ELR (cell line): ENCODE data around the gene ASGR2.

Experiments
- DNase-seq: peaks from one replicate; pipeline ENCODE4 v3.0.0-alpha.2; 2015; ENCODE audit warnings: low read depth

ASGR2 gene

GRCh38 chr17:7060165-7060891 is 54.3 kb downstream of the ASGR2 start:
- peak; percentile 97 for DNase-seq

GRCh38 chr17:7058831-7059447 is 55.7 kb downstream of the ASGR2 start:
- DNase-seq, result peak; percentile 74

GRCh38 chr17:7056386-7056785 is 58.2 kb downstream of the ASGR2 start:
- DNase-seq, result peak; percentile 81
